ENCODE measurements around the gene UBLCP1.
"Not testable (repeated sequence)": the region's sequence is repeated elsewhere in the genome, so short reads cannot be mapped to it uniquely, and the experiment has no call there.

The UBLCP1 gene

DNA sequence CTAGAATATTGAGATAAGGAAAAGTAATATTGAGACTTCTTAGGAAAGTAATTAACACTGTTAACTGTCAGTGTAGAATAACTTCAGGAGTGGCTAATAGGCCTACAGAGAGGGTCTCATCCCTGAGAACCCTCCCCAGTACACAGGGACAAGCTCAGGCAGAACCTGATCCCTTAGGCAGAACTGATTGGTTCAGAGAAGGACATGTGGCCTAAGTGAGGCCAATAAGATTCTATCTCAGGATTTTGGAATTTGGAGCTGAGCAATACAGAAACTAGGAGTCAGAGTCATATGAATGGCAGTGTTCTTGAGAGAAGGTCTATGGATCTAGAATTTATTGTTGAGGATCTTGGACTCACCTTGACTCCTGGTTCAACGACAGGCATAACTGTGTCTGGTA, 10.9 kb upstream of the UBLCP1 start:
- DNase-seq (ENCODE audit: low spot score): no peak

DNA sequence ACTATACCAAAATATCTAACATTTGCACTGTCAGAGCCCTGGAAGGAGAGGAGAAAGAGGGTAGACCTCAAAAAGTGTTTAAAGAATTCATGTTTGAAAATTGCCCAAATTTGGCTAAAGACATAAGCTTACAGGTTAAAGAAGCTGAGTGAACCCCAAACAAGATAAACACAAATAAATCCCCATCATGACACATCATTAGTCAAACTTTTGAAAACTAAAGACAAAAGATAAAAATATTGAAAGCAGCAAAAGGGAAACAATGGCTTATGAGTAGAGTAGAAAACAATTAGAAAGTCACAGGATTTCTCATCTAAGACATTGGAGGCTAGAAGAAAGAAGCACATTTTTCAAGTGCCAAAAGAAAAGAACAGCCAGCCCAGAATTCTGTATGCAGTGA, 6.1 kb upstream of the UBLCP1 start:
- DNase-seq (ENCODE audit: low spot score): no peak

DNA sequence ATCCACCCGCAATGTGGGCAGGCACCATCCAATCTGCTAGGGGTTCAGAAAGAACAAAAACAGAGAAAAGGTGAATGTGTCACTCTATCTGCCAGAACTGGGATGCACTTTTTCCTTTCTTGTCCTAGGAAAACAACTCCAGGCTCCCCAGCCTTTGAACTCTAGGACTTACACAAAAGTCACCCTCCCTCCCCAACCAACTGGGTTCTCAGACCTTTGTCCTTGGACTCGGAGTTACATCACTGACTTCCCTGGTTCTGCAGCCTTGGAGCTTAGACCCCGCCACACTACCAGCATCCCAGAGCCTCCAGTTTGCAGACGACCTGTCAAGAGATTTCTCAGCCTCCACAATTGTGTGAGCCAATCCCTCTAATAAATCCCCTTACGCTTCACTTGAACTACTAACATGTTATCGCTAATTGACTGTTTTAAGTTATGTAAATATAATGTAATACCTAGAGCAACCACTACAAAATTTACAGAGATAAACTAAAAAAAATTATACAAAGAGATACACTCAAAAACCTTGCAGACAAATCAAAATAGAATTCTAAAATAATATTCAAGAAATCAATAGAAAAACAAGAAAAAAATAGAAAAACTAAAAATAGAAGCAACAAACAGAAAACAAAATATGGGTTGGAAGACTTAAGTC, 5.3 kb upstream of the UBLCP1 start:
- no peak for DNase-seq (ENCODE audit: low spot score)

DNA sequence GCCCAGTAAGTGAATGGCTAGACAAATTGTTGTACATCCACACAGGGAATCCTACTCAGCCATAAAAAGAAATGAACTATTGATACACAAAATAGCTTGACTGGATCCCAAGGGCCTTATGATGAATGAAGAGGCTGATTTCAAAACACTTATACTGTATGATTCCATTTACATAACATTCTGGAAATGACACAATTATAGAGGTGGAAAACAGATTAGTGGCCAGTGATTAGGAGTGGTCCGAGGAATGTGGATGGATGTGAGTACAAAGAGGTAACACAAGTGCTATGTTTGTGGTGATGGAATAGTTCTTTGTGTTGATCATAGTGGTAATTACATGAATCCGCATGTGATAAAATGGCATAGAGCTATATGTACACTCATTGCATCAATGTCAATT, 4.7 kb upstream of the UBLCP1 start:
- no peak for DNase-seq (ENCODE audit: low spot score)

DNA sequence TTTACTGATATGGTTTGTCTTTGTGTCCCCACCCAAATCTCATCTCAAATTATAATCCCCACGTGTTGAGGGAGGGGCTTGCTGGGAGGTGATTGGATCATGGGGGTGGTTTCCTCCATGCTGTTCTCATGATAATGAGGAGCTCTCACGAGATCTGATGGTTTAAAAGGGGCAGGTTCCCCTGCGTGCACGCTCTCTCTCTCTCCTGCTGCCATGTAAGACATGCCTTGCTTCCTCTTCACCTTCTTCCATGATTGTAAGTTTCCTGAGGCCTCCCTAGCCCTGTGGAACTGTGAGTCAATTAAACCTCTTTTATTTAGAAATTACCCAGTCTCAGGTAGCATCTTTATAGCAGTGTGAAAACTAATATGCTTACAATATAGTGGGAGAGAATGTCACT, 2.9 kb upstream of the UBLCP1 start:
- not testable (repeated sequence) for DNase-seq (ENCODE audit: low spot score)

DNA sequence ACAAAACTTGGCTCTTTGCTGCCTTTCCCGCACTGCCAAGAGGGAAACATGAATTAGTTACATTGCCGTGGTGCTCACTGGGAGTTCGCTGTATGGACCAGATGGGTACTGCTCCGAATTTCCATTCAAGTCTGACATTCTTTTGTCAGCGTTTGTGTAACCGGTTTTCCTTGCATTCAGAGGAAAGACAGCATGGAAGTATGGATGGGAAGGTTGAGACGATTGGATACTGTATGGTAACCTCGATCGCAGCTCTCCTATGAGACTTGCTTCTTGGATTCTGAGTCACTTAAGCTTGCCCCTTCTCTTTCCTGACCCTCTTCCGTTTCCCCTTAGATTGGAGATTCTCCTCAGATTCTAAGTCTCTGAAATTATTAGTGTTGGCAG, 625 bp upstream of the UBLCP1 start:
- DNase-seq (ENCODE audit: low spot score): peak; percentile 10

DNA sequence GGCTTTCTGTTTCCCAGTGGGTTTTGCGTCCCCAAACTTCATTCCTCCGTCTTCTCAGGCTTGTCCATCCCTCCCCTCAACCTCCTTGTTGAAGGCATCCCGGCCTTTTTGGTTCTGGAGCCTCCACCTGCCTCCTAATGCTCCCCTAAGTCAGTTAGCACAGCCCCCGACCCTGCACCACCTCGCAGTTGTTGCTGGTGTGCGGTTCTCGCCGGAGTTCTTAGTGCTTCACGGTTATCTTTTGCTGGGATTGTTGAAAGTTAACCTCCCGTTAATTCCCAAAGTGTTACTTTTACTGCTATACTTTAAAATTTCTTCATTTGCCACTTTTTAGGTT, 447 bp downstream of the UBLCP1 start:
- peak; percentile 19 for DNase-seq (ENCODE audit: low spot score)

DNA sequence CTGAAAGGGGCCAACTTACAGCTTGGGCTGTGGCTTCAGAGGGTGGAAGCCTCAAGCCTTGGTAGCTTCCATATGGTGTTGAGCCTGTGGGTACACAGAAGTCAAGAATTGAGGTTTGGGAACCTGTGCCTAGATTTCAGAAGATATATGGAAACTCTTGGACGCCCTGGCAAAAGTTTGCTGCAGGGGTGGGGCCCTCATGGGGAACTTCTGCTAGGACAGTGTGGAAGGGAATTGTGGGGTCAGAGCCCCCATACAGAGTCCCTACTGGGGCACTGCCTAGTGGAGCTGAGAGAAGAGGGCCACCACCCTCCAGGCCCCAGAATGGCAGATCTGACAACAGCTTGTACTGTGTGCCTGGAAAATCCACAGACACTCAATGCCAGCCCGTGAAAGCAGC, 3.7 kb downstream of the UBLCP1 start:
- not testable (repeated sequence) for DNase-seq (ENCODE audit: low spot score)

DNA sequence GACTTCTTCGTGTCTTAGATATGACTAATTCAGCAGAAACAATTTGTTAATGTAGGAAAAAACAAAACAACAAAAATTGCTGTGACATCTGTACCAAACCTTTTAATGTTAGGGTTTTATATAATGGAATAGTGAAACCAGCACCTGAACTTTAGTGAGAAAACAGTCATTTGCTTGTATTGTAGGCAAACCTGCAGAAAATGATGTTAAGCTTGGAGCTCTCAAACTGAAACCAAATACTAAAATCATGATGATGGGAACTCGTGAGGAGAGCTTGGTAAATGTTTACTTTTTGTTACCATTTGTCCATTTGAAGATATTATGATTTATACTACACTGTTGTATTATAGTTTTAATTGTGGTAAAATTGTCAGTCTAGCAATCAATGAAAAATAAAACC, 6.6 kb downstream of the UBLCP1 start:
- DNase-seq (ENCODE audit: low spot score): no peak

DNA sequence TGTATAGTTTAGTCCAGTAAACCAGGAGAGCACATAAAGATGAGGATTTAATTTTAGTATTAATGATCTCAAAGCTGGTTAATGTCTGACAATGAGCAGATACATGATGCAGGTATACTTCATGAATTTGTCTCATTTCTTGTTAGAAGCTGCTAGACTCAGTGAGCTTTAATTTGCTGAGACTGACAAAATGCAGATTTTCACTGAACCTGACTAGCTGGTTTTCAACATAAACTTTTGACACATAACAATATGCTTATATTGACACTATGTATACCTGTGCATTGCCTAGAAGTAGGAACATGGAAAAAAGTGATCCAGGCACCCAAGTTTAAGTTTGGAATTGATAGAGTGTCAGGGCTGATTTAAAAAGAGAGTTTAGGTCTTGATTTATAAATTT, 10.8 kb downstream of the UBLCP1 start:
- DNase-seq (ENCODE audit: low spot score): no peak

DNA sequence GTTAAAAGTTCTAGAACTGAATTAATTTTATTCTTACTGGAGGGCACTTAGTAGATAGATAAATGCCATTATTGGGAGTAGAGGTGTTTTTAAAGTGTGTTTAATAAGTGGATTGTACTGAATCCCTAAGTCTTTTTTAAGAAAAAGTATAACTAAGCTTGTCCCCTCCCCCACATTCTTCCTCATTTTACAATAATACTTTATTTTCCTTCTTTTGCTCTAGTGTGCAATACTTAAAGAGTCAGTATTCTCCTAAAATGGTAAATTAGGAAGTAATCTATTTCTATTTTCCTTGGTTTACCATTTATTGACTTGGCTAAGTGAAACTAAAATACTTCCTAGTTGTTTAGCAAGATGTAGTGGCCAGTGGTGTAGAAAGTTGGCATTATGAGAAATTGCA, 11.6 kb downstream of the UBLCP1 start:
- no peak for DNase-seq (ENCODE audit: low spot score)

DNA sequence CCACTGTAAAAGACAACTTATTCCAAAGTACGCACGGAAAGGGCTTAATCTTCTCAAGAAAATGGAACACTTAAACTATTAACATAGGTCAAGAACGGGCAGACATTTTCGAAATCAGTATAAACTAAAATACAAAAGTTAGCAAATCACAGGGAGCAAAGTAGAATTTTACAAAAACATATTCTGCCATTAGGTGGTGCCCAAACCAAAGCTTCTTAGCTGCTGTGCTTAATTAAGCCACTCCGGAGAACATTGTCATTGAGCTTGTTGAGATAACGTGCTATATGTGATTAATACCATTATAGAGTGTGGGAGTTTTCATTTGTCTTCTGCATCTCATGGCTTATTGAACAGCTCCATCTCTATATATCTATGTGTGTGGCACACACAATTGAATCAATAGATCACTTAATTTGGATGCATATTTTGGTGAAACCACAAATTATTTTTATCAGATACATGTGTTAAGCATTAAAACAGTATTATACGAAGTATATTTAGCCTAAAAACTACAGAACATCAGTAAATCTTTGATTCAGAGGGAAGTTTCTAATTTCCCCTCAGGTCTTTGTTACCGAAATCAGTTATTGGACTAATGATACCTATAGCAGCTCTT, 23.4 kb downstream of the UBLCP1 start:
- DNase-seq (ENCODE audit: low spot score): peak; percentile 42

DNA sequence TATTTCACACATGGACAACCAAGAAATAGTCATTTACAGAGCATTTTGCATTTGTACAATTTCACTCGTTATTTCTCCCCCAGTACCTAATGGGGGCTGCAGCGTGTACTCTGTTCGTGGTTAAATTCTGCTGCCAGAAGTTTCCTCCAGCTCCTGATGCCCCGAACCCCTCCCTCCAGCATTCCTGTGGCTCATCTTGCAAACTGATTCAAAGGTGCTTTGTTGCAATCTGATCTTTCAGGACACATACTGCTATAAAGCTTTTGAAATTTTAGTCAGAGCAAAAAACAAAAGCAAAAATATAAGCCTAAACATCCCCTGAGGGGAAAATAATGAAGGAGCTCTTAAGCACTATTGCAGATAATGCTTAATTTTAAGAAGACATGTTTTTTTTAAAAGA, 27.7 kb downstream of the UBLCP1 start:
- DNase-seq (ENCODE audit: low spot score): no peak

DNA sequence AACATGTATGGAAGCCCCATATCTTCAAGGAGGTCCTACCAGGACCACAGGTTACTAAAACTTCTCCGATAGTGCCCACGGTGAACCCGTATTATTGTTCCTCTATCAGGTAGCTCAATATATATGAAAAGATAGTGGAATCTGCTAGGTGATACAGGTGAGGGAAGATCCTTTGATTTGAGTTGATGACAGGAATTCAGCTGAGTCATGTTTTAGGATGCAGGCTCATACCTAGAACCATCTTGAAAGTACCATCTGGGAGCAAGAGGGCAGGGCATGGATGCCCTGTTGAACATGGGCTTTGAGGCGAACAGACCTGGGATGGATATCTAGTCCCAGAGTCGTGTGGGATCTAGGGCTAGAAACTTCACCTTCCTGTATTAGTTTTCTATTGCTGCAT, 31.8 kb downstream of the UBLCP1 start:
- DNase-seq (ENCODE audit: low spot score): no peak

DNA sequence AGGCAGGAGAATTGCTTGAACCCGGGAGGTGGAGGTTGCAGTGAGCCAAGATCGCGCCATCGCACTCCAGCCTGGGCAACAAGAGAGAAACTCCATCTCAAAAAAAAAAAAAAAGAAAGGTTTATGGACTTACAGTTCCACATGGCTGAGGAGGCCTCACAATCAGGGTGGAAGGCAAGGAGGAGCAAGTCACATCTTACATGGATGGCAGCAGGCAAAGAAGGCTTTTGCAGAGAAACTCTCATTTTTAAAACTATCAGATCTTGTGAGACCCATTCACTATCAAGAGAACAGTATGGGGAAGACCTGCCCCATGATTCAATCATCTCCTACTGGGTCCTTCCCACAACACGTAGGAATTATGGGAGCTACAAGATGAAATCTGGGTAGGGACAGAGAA, 34.2 kb downstream of the UBLCP1 start:
- not testable (repeated sequence) for DNase-seq (ENCODE audit: low spot score)

DNA sequence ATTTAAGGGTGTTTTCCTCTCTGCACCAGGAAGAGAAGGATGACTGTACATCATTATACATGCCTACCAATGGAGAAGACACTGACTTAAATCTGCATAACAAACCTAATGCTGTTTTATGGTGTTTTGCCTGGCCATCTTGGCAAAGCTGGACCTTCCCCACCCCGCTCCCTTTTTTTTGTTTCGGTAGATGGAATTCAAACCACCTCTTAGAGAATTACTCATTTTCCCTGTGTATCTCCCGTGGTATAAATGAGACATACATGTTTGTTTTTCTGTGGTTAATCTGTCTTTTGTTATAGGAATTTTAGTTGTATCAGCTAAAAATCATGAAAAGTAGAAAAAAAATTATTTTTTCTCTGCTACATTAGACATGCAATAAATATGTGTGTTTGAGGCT, 38.4 kb downstream of the UBLCP1 start:
- no peak for DNase-seq (ENCODE audit: low spot score)

DNA sequence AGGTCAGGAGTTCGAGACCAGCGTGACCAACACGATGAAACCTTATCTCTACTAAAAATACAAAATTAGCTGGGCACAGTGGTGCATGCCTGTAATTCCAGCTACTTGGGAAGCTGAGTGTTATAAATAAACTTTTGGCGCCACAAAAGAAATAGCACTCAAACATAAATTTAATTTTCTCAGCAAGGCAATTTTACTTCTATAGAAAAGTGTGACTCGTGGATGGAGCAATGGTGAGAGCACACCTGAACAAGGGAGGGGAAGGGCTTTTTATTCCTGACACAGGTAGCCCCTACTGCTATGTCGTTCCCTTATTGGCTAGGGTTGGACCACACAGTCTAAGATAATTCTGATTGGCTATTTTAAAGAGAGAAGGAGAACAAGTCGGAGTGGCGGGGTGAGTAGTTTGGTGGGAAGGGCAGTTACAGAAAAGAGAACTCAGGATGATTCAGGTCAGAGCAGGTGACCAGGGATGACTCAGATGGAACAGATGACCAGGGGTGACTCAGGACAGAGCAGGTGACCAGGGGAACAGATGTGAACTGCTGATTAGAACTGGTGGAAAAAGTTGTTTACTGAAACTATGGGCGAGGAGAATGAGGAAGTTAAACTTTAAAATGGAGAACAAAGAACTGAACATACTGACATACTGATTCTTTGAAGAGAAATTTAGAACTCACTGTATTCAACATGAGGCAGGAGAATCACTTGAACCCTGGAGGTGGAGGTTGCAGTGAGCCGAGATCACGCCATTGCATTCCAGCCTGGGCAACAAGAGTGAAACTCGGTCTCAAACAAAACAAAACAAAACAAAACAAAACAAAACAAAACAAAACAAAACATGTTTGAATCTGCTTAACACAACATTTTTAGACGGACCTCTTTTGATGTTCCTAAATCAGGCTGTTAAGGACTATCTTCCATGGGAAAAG, 39.1 kb downstream of the UBLCP1 start:
- not testable (repeated sequence) for DNase-seq (ENCODE audit: low spot score)

DNA sequence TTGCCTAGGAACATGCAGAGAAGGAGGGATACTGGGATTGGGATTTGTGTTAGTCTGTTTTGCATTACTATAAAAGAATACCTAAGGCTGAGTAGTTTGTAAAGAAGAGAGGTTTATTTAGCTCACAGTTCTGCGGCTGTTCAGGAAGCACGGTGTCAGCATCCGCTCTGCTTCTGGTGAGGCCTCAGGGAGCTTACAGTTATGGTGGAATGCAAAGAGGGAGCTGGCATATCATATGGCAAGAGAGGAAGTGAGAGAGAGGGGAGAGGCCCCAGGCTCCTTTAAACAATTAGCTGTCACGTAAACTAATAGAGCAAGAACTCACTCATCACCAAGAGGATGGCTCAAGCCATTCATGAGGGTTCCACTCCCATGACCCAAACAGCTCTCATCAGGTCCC, 40.2 kb downstream of the UBLCP1 start:
- no peak for DNase-seq (ENCODE audit: low spot score)

DNA sequence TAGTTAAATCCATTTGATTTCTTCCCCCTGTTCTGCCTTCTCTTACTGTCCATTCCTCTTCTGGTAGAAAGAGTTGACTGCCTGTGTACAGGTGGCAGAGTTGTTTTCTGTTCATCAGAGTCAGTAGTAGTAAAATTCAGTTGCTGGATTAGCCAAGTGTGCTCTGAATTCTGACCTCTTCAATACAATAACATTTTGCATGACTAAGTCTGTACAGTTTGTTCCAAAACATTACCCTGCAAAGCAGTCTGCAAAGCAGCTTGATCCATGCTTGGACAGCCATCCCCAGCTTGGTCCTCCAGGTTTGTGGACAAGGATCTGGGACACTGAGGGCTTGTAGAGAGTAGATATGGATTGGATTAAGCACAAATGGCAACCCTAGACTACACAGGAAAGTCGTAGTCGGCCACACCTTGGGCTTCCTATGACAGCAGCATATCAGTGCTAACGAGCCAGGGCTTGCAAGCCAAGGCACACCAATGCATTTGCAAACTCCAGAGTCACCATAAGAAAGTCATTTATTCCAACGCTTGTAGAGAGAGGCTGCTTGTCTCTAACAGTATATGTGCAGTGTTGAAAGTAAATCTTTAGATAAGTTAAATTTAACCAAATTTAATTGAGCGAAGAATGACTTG, 42.0 kb downstream of the UBLCP1 start:
- no peak for DNase-seq (ENCODE audit: low spot score)

DNA sequence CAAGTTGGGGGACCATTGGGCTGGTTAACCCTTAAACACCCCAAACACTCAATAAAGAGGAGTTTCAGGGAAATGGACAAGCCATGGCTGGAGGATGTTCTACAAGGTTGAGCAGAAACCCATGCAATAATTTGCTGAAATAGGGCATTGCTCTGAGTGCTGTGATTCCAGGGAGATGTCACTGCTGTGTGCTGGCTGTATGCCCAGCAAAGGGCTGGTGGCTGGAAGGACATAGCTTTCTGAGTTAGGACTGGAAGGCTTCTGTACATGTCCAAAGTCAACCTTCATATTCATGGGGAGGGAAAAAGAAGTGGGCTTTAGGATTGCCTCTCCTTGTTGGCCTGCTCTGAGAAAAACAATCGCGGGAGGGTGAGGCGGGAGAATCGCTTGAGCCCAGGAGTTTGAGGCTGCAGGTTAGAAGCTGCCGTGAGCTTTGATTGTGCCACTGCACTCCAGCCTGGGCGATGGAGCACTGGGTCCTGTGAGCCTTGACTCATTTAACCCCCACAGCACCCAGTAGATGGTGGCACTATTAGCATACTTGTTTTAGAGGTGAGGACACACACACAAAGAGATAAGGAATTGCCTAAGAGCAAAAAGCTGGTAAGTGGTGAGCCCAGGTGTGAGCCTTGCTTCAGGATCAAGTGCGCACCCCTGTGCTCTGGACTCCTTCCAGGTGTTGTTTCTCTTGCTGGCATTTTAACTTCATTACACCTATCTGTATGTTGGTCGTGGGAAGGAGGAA, 46.8 kb downstream of the UBLCP1 start:
- no peak for DNase-seq (ENCODE audit: low spot score)

DNA sequence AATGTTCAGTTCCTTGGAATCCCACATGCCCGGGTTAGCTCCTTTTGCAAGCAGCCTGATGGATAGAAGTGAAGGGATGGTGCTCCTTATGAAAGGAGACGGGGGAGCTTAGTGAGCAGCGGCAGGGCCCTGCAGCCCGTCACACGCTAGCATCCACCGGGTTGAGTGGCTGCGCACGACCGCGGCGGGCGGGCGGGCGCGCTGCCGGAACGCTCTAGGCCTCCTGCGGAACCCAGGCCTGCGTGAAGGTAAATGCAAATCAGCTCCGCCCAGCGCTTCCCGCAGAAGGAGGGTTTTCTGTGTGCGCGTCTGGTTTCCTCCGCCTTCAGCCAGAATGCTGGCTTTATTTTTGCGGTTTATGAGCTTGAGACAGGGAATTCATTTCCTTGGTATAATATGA, 47.4 kb downstream of the UBLCP1 start:
- no peak for DNase-seq (ENCODE audit: low spot score)

DNA sequence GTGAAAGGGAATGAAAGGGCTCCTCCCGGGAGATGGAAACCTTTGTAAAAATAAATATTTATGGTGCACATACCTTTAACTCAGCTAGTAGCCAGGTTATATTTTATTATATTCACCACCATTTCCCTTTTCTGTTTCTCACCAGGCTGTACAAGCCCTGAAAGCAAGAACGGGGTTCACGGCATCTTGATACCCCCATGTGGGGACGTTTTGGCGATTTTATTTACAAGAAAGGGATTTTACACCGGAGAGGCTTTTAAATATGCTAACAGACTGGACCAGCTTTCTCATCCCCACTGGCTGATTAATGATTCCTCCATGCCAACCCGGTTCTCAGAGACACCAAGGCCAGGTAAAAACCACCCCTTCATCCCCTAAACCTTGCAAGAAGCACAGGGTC, 48.0 kb downstream of the UBLCP1 start:
- DNase-seq (ENCODE audit: low spot score): no peak
